PC-3 (cell line): Measurements from ENCODE around the gene FASN. TPM values are rescaled to one million over a fixed set of nuclear protein-coding genes. Genes with fewer than 3 reads are reported as not detected.

ENCODE experiments used
- ATAC-seq: fragments of 200-7000 bp; cut with Tn5 transposase; 2 replicates; pipeline ENCODE4 v1.9.1; 2020; ENCODE audit warnings: mild to moderate bottlenecking, moderate library complexity
- BruUV-seq: library from RNA; stranded (reverse); fragments of 400-500 nt; replicated peaks from 2 replicates; lab custom pipeline; 2021; lab: Mats Ljungman, UMichigan
- CTCF ChIA-PET: fragments of 300-600 bp; sonication (Branson Sonifier 250); formaldehyde crosslinking; loops from one replicate; lab custom pipeline; 2022; ENCODE audit warnings: antibody characterized with exemption; lab: Charles Lee
- POLR2A ChIA-PET: fragments of 300-600 bp; sonication (Branson Sonifier 250); formaldehyde crosslinking; loops from one replicate; lab custom pipeline; 2022; ENCODE audit warnings: antibody characterized with exemption; ENCODE audit not compliant: unreplicated experiment; lab: Charles Lee
- DNase-seq: peaks from one replicate; pipeline ENCODE4 v3.0.0-alpha.2; 2015
- H2AFZ ChIP-seq: fragments of 300-600 bp; sonication (generic); 2 replicates; pipeline ENCODE4 v1.6.0; 2016; ENCODE audit warnings: antibody characterized with exemption, low read length
- H3F3A ChIP-seq: fragments of 300-600 bp; sonication (generic); one replicate; pipeline ENCODE4 v1.6.0; 2017; ENCODE audit warnings: antibody characterized with exemption, low read length, control low read depth, mild to moderate bottlenecking; ENCODE audit not compliant: unreplicated experiment
- H3K27ac ChIP-seq: fragments of 300-600 bp; sonication (generic); 2 replicates; pipeline ENCODE4 v1.5.1; 2016; ENCODE audit warnings: mild to moderate bottlenecking, low read length
- H3K27me3 ChIP-seq: fragments of 300-600 bp; sonication (generic); 2 replicates; pipeline ENCODE4 v1.6.1; 2016; ENCODE audit warnings: low read length, mixed read lengths
- H3K36me3 ChIP-seq: fragments of 300-600 bp; sonication (generic); 2 replicates; pipeline ENCODE4 v1.6.1; 2016; ENCODE audit warnings: low read depth, mixed run types, low read length, mixed read lengths
- H3K4me1 ChIP-seq: fragments of 300-600 bp; sonication (generic); 2 replicates; pipeline ENCODE4 v1.5.1; 2016; ENCODE audit warnings: low read length; ENCODE audit not compliant: insufficient read depth
- H3K4me2 ChIP-seq: fragments of 300-600 bp; sonication (generic); 2 replicates; pipeline ENCODE4 v1.6.0; 2016; ENCODE audit warnings: low read length
- H3K4me3 ChIP-seq: fragments of 300-600 bp; sonication (generic); 2 replicates; pipeline ENCODE4 v1.5.1; 2016; ENCODE audit warnings: mild to moderate bottlenecking, low read length, mixed read lengths
- H3K79me2 ChIP-seq: fragments of 300-600 bp; sonication (generic); 2 replicates; pipeline ENCODE4 v1.6.1; 2017; ENCODE audit warnings: low read length, mixed read lengths
- H3K9ac ChIP-seq: fragments of 300-600 bp; sonication (generic); 2 replicates; pipeline ENCODE4 v1.6.0; 2016; ENCODE audit warnings: mild to moderate bottlenecking, low read length
- H3K9me2 ChIP-seq: fragments of 300-600 bp; sonication (generic); replicated peaks from 2 replicates; pipeline ENCODE4 v1.6.1; 2016; ENCODE audit warnings: mixed run types, low read length, mixed read lengths
- H3K9me3 ChIP-seq: fragments of 300-600 bp; sonication (generic); 2 replicates; pipeline ENCODE4 v1.6.1; 2016; ENCODE audit warnings: low read length, mixed read lengths
- H4K20me1 ChIP-seq: fragments of 300-600 bp; sonication (generic); 2 replicates; pipeline ENCODE4 v1.6.1; 2016; ENCODE audit warnings: low read length, mixed read lengths
- CTCF ChIP-seq: fragments of 300-600 bp; sonication (generic); conservative IDR thresholded peaks from 2 replicates; pipeline ENCODE4 v1.5.1; 2017; ENCODE audit warnings: antibody characterized with exemption, low read depth, mild to moderate bottlenecking, low read length
- EZH2 ChIP-seq: fragments of 300-600 bp; sonication (generic); IDR thresholded peaks from one replicate; pipeline ENCODE4 v1.6.1; 2017; ENCODE audit warnings: antibody characterized with exemption, mild to moderate bottlenecking, low read length; ENCODE audit not compliant: unreplicated experiment
- EZH2phosphoT487 ChIP-seq: fragments of 300-600 bp; sonication (generic); IDR thresholded peaks from 2 replicates; pipeline ENCODE4 v1.6.1; 2018; ENCODE audit warnings: mild to moderate bottlenecking, antibody characterized with exemption, low read length, borderline replicate concordance
- intact Hi-C: fragments of 100-400 bp; cut with micrococcal nuclease; formaldehyde crosslinking; loops from 2 replicates; pipeline ENCODE4 v1.9.0; 2023
- total RNA-seq: library from RNA; depleted of rRNA; stranded (reverse); fragments of >200 nt; gene quantifications from 2 replicates; pipeline ENCODE4 v1.2.3, GENCODE V29; 2014

Gene FASN
- total RNA-seq, 1 experiment from 2014 or later, result 269 TPM

GRCh38 chr17:82108961-82109475 is 11.0 kb upstream of the FASN start:
- H3K9ac ChIP-seq, result no peak overlapping the region
- H3K36me3 ChIP-seq, result no peaks in the 10 kb centered on the region
- CTCF ChIA-PET, result no interaction called here
- H3K9me2 ChIP-seq, result no peaks in the 10 kb centered on the region
- H3K4me1 ChIP-seq, result peaks cover 29% of the 10 kb centered on the region
- POLR2A ChIA-PET, result interaction anchor here (0.6 kb wide), 1 partner anchor 608 kb away, joined by 7 read pairs; the partner anchor contains the start of gene FN3KRP
- H3K27ac ChIP-seq, result no peak overlapping the region
- H3F3A ChIP-seq, result peaks cover 4% of the 10 kb centered on the region
- DNase-seq (no peak), ATAC-seq (no peak)
- H3K79me2 ChIP-seq, result no peaks in the 10 kb centered on the region
- no peak overlapping the region for H3K4me2 ChIP-seq
- intact Hi-C loops, result no loop called here
- no peak for TF ChIP-seq EZH2
- no peak for TF ChIP-seq EZH2phosphoT487
- no peak for TF ChIP-seq CTCF
- BruUV-seq, result no TSS peak
- no peaks in the 10 kb centered on the region for H3K27me3 ChIP-seq
- no peak overlapping the region for H3K4me3 ChIP-seq
- H3K9me3 ChIP-seq, result no peaks in the 10 kb centered on the region
- H4K20me1 ChIP-seq, result no peaks in the 10 kb centered on the region
- no peak overlapping the region for H2AFZ ChIP-seq

- Histone ChIP-seq H3K27me3 (no peaks in the 10 kb centered on the region), H3K36me3 (no peaks in the 10 kb centered on the region), H3K9me3 (no peaks in the 10 kb centered on the region), H3K79me2 (no peaks in the 10 kb centered on the region), H3K4me3 (no peak overlapping the region), H3K9me2 (no peaks in the 10 kb centered on the region), H2AFZ (no peak overlapping the region), H3F3A (peaks cover 4% of the 10 kb centered on the region), H3K27ac (no peak overlapping the region), H3K9ac (no peak overlapping the region), H4K20me1 (no peaks in the 10 kb centered on the region), H3K4me1 (peaks cover 33% of the 10 kb centered on the region), H3K4me2 (no peak overlapping the region)
- TF ChIP-seq EZH2, result no peak
- no peak for TF ChIP-seq EZH2phosphoT487
- TF ChIP-seq CTCF, result no peak
- ChIA-PET CTCF (no interaction called here), POLR2A (interaction anchor here (0.6 kb wide), 1 partner anchor 608 kb away, joined by 7 read pairs; the partner anchor contains the start of gene FN3KRP)
- intact Hi-C loops, result no loop called here
- ATAC-seq, result no peak
- no TSS peak for BruUV-seq
- DNase-seq, result no peak
These were observed 10.5 kb upstream of the FASN start for GRCh38 chr17:82108496-82108945.

GRCh38 chr17:82108038-82108437 is 10.0 kb upstream of the FASN start:
- ATAC-seq, result no peak
- Histone ChIP-seq H3K79me2 (no peaks in the 10 kb centered on the region), H3K36me3 (no peaks in the 10 kb centered on the region), H3K9me2 (no peaks in the 10 kb centered on the region), H3K27me3 (no peaks in the 10 kb centered on the region), H4K20me1 (no peaks in the 10 kb centered on the region), H3K4me1 (peaks cover 33% of the 10 kb centered on the region), H3K4me3 (no peak overlapping the region), H3K9me3 (no peaks in the 10 kb centered on the region), H3K27ac (no peak overlapping the region), H3K4me2 (no peak overlapping the region), H2AFZ (no peak overlapping the region), H3F3A (peaks cover 4% of the 10 kb centered on the region), H3K9ac (no peak overlapping the region)
- no TSS peak for BruUV-seq
- no peak for TF ChIP-seq EZH2phosphoT487
- TF ChIP-seq EZH2, result no peak
- no peak for TF ChIP-seq CTCF
- ChIA-PET POLR2A (no interaction called here), CTCF (interaction anchor here (0.5 kb wide), 1 partner anchor 241 kb away, joined by 3 read pairs; no protein-coding TSS in a partner anchor)
- DNase-seq, result no peak
- intact Hi-C loops, result no loop called here
